Cardiac muscle cell (in vitro differentiated cells and primary cell): ENCODE measurements around the gene COG5. TPM values are rescaled to one million over a fixed set of nuclear protein-coding genes. Genes with fewer than 3 reads are reported as not detected.

ENCODE experiments used
- DNase-seq, 2 donors: peaks; one replicate each; pipeline versions ENCODE4 v3.0.0 to v3.0.0-alpha.2; 2010 to 2017; ENCODE audit warnings: low read depth in 1 of 2, low spot score in 1 of 2
- H3K27ac ChIP-seq: fragments of 200-600 bp; sonication (generic); 2 replicates; pipeline ENCODE4 v1.5.1; 2016
- H3K27me3 ChIP-seq: fragments of 200-600 bp; sonication (generic); 2 replicates; pipeline ENCODE4 v1.6.0; 2016; ENCODE audit warnings: control low read depth
- H3K36me3 ChIP-seq: fragments of 200-600 bp; sonication (generic); 2 replicates; pipeline ENCODE4 v1.5.1; 2016; ENCODE audit warnings: control low read depth
- H3K4me1 ChIP-seq: fragments of 200-600 bp; sonication (generic); 2 replicates; pipeline ENCODE4 v1.8.1; 2017; ENCODE audit warnings: low read depth, mild to moderate bottlenecking, mixed run types
- H3K4me3 ChIP-seq: fragments of 200-600 bp; sonication (generic); 2 replicates; pipeline ENCODE4 v1.5.1; 2016; ENCODE audit warnings: mild to moderate bottlenecking
- H3K9me3 ChIP-seq: fragments of 200-600 bp; sonication (generic); 2 replicates; pipeline ENCODE4 v1.5.1; 2017; ENCODE audit warnings: low read depth, mild to moderate bottlenecking, control low read depth
- polyA plus RNA-seq: library from polyadenylated mRNA; unstranded; fragments of >200 nt; fragmentation: Nextera tagmentation; extraction: Ambion mirVana; gene quantifications from 2 replicates; pipeline ENCODE4 v1.2.1, GENCODE V29; 2016
- total RNA-seq: library from RNA; depleted of rRNA; stranded (reverse); fragments of >200 nt; gene quantifications from 2 replicates; pipeline ENCODE4 v1.2.3, GENCODE V29; 2016
- TF ChIP-seq, protein P1 (sequence below): IDR thresholded peaks from 2 replicates; pipeline ENCODE4 v1.5.1; 2012; ENCODE audit warnings: low read depth, mild to moderate bottlenecking, low read length

The COG5 gene
- total and polyA plus RNA-seq, 2 experiments from 2014 or later = 20.4 to 63.1 TPM

GRCh38 chr7:107387573-107388219 is 176.0 kb downstream of the COG5 start:
- peaks cover 5% of the 10 kb centered on the region for H3K4me1 ChIP-seq
- no peaks in the 10 kb centered on the region for H3K27me3 ChIP-seq
- peak in 1 of 2 donors; percentile 42 for DNase-seq
- no peaks in the 10 kb centered on the region for H3K9me3 ChIP-seq
- H3K4me3 ChIP-seq = no peak overlapping the region
- no peaks in the 10 kb centered on the region for H3K36me3 ChIP-seq
- H3K27ac ChIP-seq = no peak overlapping the region
- TF ChIP-seq, protein P1, sequence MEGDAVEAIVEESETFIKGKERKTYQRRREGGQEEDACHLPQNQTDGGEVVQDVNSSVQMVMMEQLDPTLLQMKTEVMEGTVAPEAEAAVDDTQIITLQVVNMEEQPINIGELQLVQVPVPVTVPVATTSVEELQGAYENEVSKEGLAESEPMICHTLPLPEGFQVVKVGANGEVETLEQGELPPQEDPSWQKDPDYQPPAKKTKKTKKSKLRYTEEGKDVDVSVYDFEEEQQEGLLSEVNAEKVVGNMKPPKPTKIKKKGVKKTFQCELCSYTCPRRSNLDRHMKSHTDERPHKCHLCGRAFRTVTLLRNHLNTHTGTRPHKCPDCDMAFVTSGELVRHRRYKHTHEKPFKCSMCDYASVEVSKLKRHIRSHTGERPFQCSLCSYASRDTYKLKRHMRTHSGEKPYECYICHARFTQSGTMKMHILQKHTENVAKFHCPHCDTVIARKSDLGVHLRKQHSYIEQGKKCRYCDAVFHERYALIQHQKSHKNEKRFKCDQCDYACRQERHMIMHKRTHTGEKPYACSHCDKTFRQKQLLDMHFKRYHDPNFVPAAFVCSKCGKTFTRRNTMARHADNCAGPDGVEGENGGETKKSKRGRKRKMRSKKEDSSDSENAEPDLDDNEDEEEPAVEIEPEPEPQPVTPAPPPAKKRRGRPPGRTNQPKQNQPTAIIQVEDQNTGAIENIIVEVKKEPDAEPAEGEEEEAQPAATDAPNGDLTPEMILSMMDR = no peak

- Histone ChIP-seq H3K27me3 (no peaks in the 10 kb centered on the region), H3K27ac (peak overlapping the region; percentile 18), H3K36me3 (no peaks in the 10 kb centered on the region), H3K4me1 (peaks cover 5% of the 10 kb centered on the region), H3K9me3 (no peaks in the 10 kb centered on the region), H3K4me3 (no peak overlapping the region)
- DNase-seq = peak; percentile 34 to 57
- TF ChIP-seq, protein P1 = no peak
Observed at GRCh38 chr7:107387128-107387527, 176.6 kb downstream of the COG5 start.

DNA sequence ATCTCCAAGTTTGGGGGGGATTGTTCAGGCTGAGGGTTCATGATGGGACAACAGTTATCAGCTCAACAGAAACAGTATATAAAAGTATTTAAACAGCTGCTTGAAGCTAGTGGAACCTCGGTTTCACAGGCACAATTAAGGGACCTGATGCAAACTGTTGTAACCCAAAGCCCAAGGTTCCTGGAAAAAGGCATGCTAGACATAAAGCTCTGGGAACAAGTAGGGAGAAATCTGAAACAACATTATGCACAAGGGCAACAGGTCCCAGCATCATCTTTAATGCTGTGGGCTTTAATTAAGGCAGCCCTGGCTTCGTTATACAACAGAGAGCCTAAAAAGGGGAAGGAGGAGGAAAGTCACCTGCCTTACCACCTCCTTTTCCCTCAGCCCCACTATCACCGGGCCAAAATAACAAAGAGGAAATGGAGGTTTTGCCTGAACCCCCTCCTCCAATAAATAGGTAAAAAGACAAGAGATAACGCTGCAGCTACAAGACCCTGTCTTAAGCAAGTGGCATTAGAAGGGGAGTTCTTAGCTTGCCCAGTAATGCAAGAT is 177.1 kb downstream of the COG5 start:
- peak overlapping the region; percentile 18 for H3K27ac ChIP-seq
- H3K27me3 ChIP-seq = no peaks in the 10 kb centered on the region
- H3K4me3 ChIP-seq = no peak overlapping the region
- H3K4me1 ChIP-seq = peaks cover 5% of the 10 kb centered on the region
- TF ChIP-seq, protein P1 = no peak
- H3K36me3 ChIP-seq = no peaks in the 10 kb centered on the region
- no peaks in the 10 kb centered on the region for H3K9me3 ChIP-seq
- no peak for DNase-seq

DNA sequence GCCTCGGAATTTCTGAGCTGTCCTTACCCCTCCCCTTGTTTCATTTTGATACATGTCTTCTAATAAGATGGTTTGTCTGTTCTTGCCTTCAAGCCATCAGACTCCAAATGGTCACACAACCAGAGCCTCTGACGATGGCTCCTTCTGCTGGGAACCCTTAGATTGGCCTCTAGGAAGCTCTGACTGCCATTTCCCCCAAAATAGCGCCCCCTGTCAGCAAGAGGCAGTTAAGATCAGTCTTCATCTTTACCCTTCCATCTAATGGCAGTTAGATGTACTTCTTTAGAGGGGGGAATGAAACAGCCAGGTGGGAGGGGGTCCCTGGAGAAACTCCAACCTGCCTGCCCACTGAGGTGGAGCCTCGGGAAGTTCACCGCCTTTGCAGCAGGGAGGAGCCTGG is 179.7 kb downstream of the COG5 start:
- DNase-seq = no peak
- Histone ChIP-seq H3K9me3 (no peaks in the 10 kb centered on the region), H3K36me3 (no peaks in the 10 kb centered on the region), H3K4me1 (no peaks in the 10 kb centered on the region), H3K4me3 (no peak overlapping the region), H3K27ac (no peak overlapping the region), H3K27me3 (no peaks in the 10 kb centered on the region)
- TF ChIP-seq, protein P1 = no peak

GRCh38 chr7:107383203-107383602 is 180.5 kb downstream of the COG5 start:
- no peaks in the 10 kb centered on the region for H3K36me3 ChIP-seq
- H3K4me3 ChIP-seq = no peak overlapping the region
- no peak overlapping the region for H3K27ac ChIP-seq

More at GRCh38 chr7:107383203-107383602, 180.5 kb downstream of the COG5 start:
- no peaks in the 10 kb centered on the region for H3K27me3 ChIP-seq
- no peak for DNase-seq
- TF ChIP-seq, protein P1 = no peak
- H3K4me1 ChIP-seq = no peaks in the 10 kb centered on the region
- no peaks in the 10 kb centered on the region for H3K9me3 ChIP-seq
